Measurements from ENCODE around the gene VPS33A. TPM values are rescaled to one million over a fixed set of nuclear protein-coding genes. Genes with fewer than 3 reads are reported as not detected.

VPS33A gene
- polyA plus RNA-seq = 18.3 TPM
- long read RNA-seq, donor 1, full-length matches to known transcripts = 3 of 3 reads
- long read RNA-seq, donor 1, partial matches to known transcripts = 0 of 3 reads
- long read RNA-seq, donor 1, other reads (novel, unspliced or antisense) = 0 of 3 reads
- long read RNA-seq, donor 2, full-length matches to known transcripts = 10 of 10 reads
- long read RNA-seq, donor 2, partial matches to known transcripts = 0 of 10 reads
- long read RNA-seq, donor 2, other reads (novel, unspliced or antisense) = 0 of 10 reads
- long read RNA-seq, donor 3 = 0 reads
- long read RNA-seq, donor 4 = 0 reads
- long read RNA-seq, donor 5, full-length matches to known transcripts = 7 of 7 reads
- long read RNA-seq, donor 5, partial matches to known transcripts = 0 of 7 reads
- long read RNA-seq, donor 5, other reads (novel, unspliced or antisense) = 0 of 7 reads
- long read RNA-seq, donor 6, full-length matches to known transcripts = 5 of 5 reads
- long read RNA-seq, donor 6, partial matches to known transcripts = 0 of 5 reads
- long read RNA-seq, donor 6, other reads (novel, unspliced or antisense) = 0 of 5 reads
- long read RNA-seq, donor 7, partial matches to known transcripts = 0 of 1 reads
- long read RNA-seq, donor 7, other reads (novel, unspliced or antisense) = 0 of 1 reads
- long read RNA-seq, donor 8, full-length matches to known transcripts = 4 of 4 reads
- long read RNA-seq, donor 8, partial matches to known transcripts = 0 of 4 reads
- long read RNA-seq, donor 8, other reads (novel, unspliced or antisense) = 0 of 4 reads
- long read RNA-seq, donor 9, full-length matches to known transcripts = 4 of 4 reads
- long read RNA-seq, donor 9, partial matches to known transcripts = 0 of 4 reads
- long read RNA-seq, donor 9, other reads (novel, unspliced or antisense) = 0 of 4 reads
- long read RNA-seq, donor 10, full-length matches to known transcripts = 7 of 7 reads
- long read RNA-seq, donor 10, partial matches to known transcripts = 0 of 7 reads
- long read RNA-seq, donor 10, other reads (novel, unspliced or antisense) = 0 of 7 reads
- long read RNA-seq, donor 11, full-length matches to known transcripts = 3 of 3 reads
- long read RNA-seq, donor 11, partial matches to known transcripts = 0 of 3 reads
- long read RNA-seq, donor 11, other reads (novel, unspliced or antisense) = 0 of 3 reads

DNA sequence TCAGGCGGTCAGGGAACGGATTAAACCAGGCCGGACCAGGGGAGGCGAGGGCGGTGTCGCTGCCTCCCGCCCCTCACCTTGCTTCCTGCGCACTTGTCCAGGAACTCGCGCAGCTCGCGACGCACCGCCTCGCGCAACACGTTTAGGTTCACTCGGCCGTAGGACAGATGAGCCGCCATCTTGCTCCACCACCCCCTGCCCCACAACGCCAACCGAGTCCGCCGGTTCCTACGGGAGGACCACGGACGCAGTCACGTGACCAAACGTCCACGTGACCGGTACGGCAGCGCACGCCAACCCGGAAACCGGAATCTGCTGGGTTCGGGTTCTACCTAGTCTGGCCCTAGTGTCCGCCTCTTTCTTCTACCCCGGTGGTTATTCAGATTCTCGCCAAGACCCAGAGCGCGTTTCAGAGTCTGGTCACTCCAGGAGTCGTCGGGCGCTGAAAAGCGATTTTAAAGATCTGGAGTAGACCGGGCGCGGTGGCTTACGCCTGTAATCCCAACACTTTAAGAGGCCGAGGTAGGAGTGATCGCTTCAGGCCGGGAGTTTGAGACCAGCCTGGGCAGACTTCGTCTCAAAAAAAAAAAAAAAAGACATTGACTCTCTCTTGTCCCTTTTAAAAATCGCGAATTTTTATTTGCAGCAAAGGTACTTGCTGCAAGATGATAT, at the start of gene VPS33A:
TSS of gene VPS33A (minus strand) at position 265 of the 672 bp plus-strand sequence. CDS start at position 179, 86 bp downstream.
- H3K27ac ChIP-seq (ENCODE audit: low read length) = peak within 1 kb of the TSS; percentile 77
- no peaks in the 10 kb centered on the region for H3K4me1 ChIP-seq (ENCODE audit: control insufficient read depth, insufficient read depth, low read length)
- H3K36me3 ChIP-seq (ENCODE audit: control insufficient read depth, insufficient read depth, low read length) = peaks cover 10% of the 10 kb centered on the region
- H3K27me3 ChIP-seq (ENCODE audit: control insufficient read depth, insufficient read depth, low read length) = no peaks in the 10 kb centered on the region
- H3K4me3 ChIP-seq (ENCODE audit: low read length) = peak within 1 kb of the TSS; percentile 92
- no peaks in the 10 kb centered on the region for H3K9me3 ChIP-seq (ENCODE audit: control insufficient read depth, low read depth, low read length)
- peak; percentile 99 for DNase-seq
- no CpG with 5 or more reads among the region's 56 CpGs for WGBS (ENCODE audit: insufficient coverage, low lambda C conversion rate)

DNA sequence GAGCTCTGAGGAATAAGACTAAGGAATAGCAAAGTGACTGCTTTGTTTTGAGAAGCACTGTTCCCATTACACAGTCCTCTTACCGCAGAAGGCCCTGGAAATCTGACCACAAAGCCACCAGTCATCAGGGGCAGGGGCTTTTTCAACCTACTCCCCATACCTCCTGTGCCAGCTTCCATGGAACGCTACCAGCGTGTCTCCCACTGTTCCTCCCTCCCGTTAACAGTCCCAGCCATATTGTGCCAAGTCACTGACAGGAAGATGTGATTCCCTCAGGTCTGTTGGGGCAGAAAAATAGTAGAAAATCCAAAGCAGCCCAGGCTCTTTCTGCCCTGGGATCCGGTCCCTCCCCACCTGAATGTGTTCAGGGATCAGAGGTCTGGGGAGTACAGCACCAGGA, 46.6 kb upstream of the VPS33A start:
- peaks cover 45% of the 10 kb centered on the region for H3K36me3 ChIP-seq (ENCODE audit: control insufficient read depth, insufficient read depth, low read length)
- no peak overlapping the region for H3K27ac ChIP-seq (ENCODE audit: low read length)
- H3K27me3 ChIP-seq (ENCODE audit: control insufficient read depth, insufficient read depth, low read length) = no peaks in the 10 kb centered on the region
- no peaks in the 10 kb centered on the region for H3K9me3 ChIP-seq (ENCODE audit: control insufficient read depth, low read depth, low read length)
- no peaks in the 10 kb centered on the region for H3K4me1 ChIP-seq (ENCODE audit: control insufficient read depth, insufficient read depth, low read length)
- WGBS (ENCODE audit: insufficient coverage, low lambda C conversion rate) = no CpG with 5 or more reads among the region's 5 CpGs
- no peak overlapping the region for H3K4me3 ChIP-seq (ENCODE audit: low read length)
- DNase-seq = no peak

DNA sequence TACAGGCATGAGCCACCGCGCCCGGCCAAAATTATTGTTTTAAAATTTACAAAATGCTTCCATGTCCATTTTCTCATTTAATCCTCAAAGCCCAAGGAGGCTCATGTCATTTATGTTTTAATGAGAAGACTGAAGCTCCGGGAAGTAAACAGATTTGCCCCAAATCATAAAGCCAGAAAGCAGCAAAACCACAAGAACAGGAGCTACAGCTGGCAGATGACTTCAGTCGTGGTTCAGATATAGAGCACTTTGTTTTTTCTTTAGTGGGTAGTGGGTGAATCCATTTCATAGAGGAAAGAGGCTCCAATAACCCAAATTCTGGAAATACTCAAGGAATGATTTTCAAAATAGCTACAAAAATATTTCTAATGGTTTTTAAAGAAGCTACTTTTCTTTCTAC, 45.4 kb upstream of the VPS33A start:
- Histone ChIP-seq H3K9me3 (ENCODE audit: control insufficient read depth, low read depth, low read length) (no peaks in the 10 kb centered on the region), H3K36me3 (ENCODE audit: control insufficient read depth, insufficient read depth, low read length) (peaks cover 42% of the 10 kb centered on the region), H3K27ac (ENCODE audit: low read length) (no peak overlapping the region), H3K4me3 (ENCODE audit: low read length) (no peak overlapping the region), H3K4me1 (ENCODE audit: control insufficient read depth, insufficient read depth, low read length) (no peaks in the 10 kb centered on the region), H3K27me3 (ENCODE audit: control insufficient read depth, insufficient read depth, low read length) (no peaks in the 10 kb centered on the region)
- 80% methylated on average over 1 of the region's 5 CpGs for WGBS (ENCODE audit: insufficient coverage, low lambda C conversion rate)
- DNase-seq = no peak

DNA sequence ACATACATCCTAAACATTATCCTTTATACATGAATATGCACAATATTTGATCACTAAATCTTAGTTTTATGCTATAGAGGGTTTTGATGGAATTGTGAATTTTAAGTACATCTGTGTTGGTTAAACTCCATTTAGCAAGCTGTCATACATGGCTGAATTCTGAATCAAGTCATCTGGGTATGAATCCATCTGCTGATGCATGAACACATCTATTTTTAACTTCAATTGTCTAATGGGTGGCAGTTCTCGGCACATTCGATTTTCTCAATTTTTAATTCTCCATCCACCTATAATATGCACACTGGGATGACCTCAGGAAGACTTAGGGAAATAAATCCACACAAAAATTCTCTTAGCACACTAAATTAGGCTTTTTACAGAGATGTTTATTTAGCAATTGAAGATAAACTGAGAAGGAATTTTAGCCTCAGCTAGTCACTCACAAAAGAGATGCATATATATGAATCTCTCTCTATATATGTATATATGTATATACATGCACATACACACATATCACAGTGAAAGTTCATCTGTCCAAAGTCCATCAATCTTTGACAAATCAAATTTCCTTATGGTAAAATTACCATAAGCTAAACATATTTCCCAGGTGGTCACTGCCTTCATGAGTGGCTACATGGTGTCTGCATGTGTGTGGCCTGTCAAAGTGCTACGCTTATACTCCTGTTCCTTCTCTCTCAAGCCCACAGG, 44.5 kb upstream of the VPS33A start:
- Histone ChIP-seq H3K27me3 (ENCODE audit: control insufficient read depth, insufficient read depth, low read length) (no peaks in the 10 kb centered on the region), H3K4me1 (ENCODE audit: control insufficient read depth, insufficient read depth, low read length) (no peaks in the 10 kb centered on the region), H3K4me3 (ENCODE audit: low read length) (no peak overlapping the region), H3K36me3 (ENCODE audit: control insufficient read depth, insufficient read depth, low read length) (peaks cover 37% of the 10 kb centered on the region), H3K27ac (ENCODE audit: low read length) (no peak overlapping the region), H3K9me3 (ENCODE audit: control insufficient read depth, low read depth, low read length) (no peaks in the 10 kb centered on the region)
- no peak for DNase-seq
- 100% methylated on average over 2 of the region's 3 CpGs for WGBS (ENCODE audit: insufficient coverage, low lambda C conversion rate)

DNA sequence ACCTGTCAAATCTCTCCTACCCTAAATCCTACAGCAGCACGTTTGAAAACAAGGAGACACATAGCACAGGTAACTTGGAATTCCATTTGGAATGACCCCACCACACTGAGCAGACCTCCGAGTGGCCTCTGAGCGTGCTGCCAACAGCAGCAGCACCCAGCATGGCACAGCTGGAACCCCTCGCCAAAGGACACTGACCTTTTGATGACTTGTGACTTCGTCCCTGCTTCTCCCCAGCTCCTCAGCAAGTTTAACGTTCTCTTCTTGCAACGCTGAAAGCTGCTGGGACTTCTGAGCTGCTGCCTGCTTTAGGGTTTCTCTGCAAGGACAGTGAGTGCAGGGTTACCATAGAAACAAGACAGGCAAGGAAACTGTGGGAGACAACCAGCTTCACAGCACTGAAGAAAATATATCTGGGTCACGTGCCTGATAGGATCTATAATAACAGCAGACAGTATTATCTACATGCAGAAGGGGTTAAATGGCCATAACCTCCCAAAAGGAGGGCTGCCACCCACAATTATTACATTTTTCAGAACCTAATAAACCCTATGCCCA, 43.3 kb upstream of the VPS33A start:
- H3K27ac ChIP-seq (ENCODE audit: low read length) = no peak overlapping the region
- H3K4me1 ChIP-seq (ENCODE audit: control insufficient read depth, insufficient read depth, low read length) = no peaks in the 10 kb centered on the region
- no CpG with 5 or more reads among the region's 8 CpGs for whole genome bisulfite sequencing (ENCODE audit: insufficient coverage, low lambda C conversion rate)
- no peaks in the 10 kb centered on the region for H3K9me3 ChIP-seq (ENCODE audit: control insufficient read depth, low read depth, low read length)
- no peak for DNase-seq
- no peaks in the 10 kb centered on the region for H3K27me3 ChIP-seq (ENCODE audit: control insufficient read depth, insufficient read depth, low read length)
- no peak overlapping the region for H3K4me3 ChIP-seq (ENCODE audit: low read length)
- H3K36me3 ChIP-seq (ENCODE audit: control insufficient read depth, insufficient read depth, low read length) = peaks cover 36% of the 10 kb centered on the region

DNA sequence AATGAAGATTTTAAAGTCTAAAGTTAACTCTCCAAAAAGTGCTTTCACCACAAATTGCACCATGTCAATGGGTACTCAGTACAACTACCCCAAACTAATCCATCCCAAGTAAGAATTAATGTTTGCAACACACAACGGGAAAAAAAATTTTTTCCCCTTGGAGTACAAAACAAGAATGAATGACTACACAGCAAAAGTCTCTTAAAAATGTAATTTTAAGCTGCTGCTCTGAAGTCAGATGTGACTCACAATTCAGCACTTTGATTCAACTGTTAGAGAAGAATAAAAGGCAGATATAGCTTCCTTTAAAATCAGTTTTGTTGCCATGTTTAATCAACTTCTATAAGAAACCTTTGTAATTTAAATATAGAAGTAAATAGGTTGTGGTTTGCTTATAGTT, 42.5 kb upstream of the VPS33A start:
- Histone ChIP-seq H3K4me3 (ENCODE audit: low read length) (no peak overlapping the region), H3K36me3 (ENCODE audit: control insufficient read depth, insufficient read depth, low read length) (peaks cover 35% of the 10 kb centered on the region), H3K27me3 (ENCODE audit: control insufficient read depth, insufficient read depth, low read length) (no peaks in the 10 kb centered on the region), H3K27ac (ENCODE audit: low read length) (no peak overlapping the region), H3K4me1 (ENCODE audit: control insufficient read depth, insufficient read depth, low read length) (no peaks in the 10 kb centered on the region), H3K9me3 (ENCODE audit: control insufficient read depth, low read depth, low read length) (no peaks in the 10 kb centered on the region)
- WGBS (ENCODE audit: insufficient coverage, low lambda C conversion rate) = 100% methylated on average over 1 of the region's 1 CpG
- DNase-seq = no peak

DNA sequence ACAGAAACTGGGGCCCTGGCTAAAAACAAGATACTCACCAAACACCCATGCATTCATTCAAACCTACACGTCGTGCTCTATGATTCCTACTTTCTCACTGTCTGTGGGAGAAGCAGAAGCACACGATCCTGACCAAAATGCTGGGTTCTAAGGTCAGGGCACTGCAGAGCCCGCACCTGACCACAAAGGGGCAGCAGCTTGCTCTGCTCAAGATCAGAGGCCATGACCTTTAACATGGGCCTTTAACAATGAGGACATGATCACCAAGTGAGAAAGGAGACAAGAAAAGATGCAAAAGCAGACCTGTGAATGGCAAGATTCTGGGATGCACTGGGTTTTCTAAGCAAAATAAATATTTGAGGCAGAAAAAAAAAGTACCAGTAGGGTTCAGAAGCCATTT, 40.1 kb upstream of the VPS33A start:
- H3K4me3 ChIP-seq (ENCODE audit: low read length) = no peak overlapping the region
- H3K36me3 ChIP-seq (ENCODE audit: control insufficient read depth, insufficient read depth, low read length) = peaks cover 37% of the 10 kb centered on the region
- DNase-seq = no peak
- no peaks in the 10 kb centered on the region for H3K4me1 ChIP-seq (ENCODE audit: control insufficient read depth, insufficient read depth, low read length)
- H3K27me3 ChIP-seq (ENCODE audit: control insufficient read depth, insufficient read depth, low read length) = no peaks in the 10 kb centered on the region
- no peaks in the 10 kb centered on the region for H3K9me3 ChIP-seq (ENCODE audit: control insufficient read depth, low read depth, low read length)
- no CpG with 5 or more reads among the region's 4 CpGs for WGBS (ENCODE audit: insufficient coverage, low lambda C conversion rate)
- no peak overlapping the region for H3K27ac ChIP-seq (ENCODE audit: low read length)

DNA sequence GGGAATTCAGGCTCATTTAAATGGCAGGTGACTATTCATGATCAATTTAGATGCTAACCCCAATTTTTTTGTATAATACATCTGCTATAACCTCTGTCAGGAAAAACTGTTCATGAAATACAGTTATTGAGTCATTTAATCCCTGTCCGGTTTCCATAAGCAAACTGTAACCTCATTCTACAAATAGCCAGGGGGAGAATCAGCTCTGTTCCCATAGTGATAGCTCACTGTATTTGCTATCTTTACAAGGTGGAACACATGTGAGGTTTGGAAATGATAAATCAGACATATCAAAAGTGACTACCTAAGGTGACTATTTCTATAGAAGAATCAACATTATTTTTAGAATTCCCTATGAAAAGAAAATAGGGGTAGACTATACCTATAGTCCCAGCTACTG, 38.6 kb upstream of the VPS33A start:
- H3K27ac ChIP-seq (ENCODE audit: low read length) = no peak overlapping the region
- H3K9me3 ChIP-seq (ENCODE audit: control insufficient read depth, low read depth, low read length) = no peaks in the 10 kb centered on the region
- no peak overlapping the region for H3K4me3 ChIP-seq (ENCODE audit: low read length)
- H3K27me3 ChIP-seq (ENCODE audit: control insufficient read depth, insufficient read depth, low read length) = no peaks in the 10 kb centered on the region
- H3K36me3 ChIP-seq (ENCODE audit: control insufficient read depth, insufficient read depth, low read length) = peaks cover 35% of the 10 kb centered on the region
- WGBS (ENCODE audit: insufficient coverage, low lambda C conversion rate) = no CpG with 5 or more reads among the region's 1 CpG
- no peaks in the 10 kb centered on the region for H3K4me1 ChIP-seq (ENCODE audit: control insufficient read depth, insufficient read depth, low read length)
- DNase-seq = no peak

DNA sequence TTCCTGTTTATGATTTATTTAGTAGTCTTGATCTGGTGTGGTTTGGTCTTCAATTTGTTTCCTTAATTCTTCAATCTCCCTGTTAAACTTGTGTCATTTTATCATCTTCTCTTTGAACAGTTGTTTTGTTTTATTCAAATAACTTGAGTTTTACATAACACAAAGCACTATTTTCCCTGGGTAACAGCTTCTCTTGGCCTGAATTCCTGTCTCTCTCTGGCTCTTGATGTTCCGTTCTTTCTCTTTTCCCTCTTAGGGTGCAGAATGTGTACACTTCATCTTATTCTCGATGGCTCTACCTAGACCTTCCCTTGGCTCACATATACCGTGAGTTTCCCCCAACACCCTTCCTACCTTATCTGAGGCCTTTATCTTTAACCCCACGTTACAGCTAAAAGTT, 36.8 kb upstream of the VPS33A start:
- no peaks in the 10 kb centered on the region for H3K27me3 ChIP-seq (ENCODE audit: control insufficient read depth, insufficient read depth, low read length)
- H3K9me3 ChIP-seq (ENCODE audit: control insufficient read depth, low read depth, low read length) = no peaks in the 10 kb centered on the region
- H3K27ac ChIP-seq (ENCODE audit: low read length) = no peak overlapping the region
- H3K4me3 ChIP-seq (ENCODE audit: low read length) = no peak overlapping the region
- no peaks in the 10 kb centered on the region for H3K4me1 ChIP-seq (ENCODE audit: control insufficient read depth, insufficient read depth, low read length)
- DNase-seq = no peak
- WGBS (ENCODE audit: insufficient coverage, low lambda C conversion rate) = 93% methylated on average over 3 of the region's 4 CpGs
- peaks cover 30% of the 10 kb centered on the region for H3K36me3 ChIP-seq (ENCODE audit: control insufficient read depth, insufficient read depth, low read length)
